Glomerular endothelial cell (primary cell): ENCODE measurements around the gene RIMKLA. TPM values are rescaled to one million over a fixed set of nuclear protein-coding genes. Genes with fewer than 3 reads are reported as not detected.

Experiments used
- DNase-seq: peaks from one replicate; pipeline ENCODE4 v3.0.0-alpha.2; 2011; ENCODE audit warnings: low read depth, low spot score; ENCODE audit errors: extremely low read depth
- total RNA-seq: library from RNA; depleted of rRNA; stranded (reverse); fragments of >200 nt; gene quantifications from 2 replicates; pipeline ENCODE4 v1.2.3, GENCODE V29; 2015

The RIMKLA gene
- total RNA-seq, 1 donor from 2014 or later: not detected

DNA sequence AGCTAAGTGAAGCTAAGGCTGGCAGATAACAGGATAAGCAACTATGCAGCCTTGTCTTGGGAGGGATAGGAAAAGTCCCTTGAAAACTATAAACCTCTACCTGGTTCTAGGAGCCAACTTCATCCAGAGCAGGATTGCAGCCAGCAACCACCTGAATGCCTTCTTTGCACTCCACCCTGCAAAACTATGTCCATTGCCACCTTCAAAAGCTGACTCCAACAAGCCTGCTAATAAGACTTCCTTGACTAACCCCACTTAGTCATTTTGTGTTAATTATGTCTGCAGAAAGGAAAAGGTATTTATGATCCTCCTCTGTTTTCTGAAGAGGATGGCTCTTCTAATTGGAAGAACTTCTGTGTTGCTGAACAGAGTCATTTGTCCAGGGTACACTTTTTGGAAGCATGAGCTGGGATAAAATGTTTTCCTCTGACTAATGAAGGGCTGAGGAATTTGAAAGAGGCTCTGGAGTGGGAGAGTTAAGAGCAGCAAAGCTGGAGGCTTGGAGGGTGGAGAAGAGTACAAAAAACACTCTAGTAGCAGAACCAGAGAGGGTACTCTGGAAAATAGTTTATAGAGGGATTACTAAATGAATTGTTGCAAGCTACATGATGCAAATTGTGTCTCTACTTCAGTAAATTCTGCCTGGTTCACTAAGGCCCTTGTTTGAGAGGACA, 9.6 kb upstream of the RIMKLA start:
- DNase-seq: no peak

DNA sequence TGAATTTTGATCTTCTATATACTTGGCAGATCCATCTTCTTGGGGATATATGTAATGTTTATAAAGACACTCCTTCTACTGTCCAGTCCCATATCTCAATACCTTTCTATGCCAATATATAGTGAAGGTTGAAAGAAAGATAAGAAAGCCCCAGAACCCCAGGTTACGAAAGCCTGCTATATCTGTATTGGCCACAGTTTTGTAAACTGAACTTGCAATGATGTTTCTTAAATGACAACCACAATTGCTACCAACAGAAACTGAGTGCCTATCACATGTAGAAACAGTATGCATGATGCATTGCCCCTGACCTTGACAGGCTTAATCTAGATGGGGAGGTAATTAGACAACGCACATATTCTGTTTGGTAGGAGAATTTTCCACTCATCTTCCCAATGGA, 7.8 kb upstream of the RIMKLA start:
- no peak for DNase-seq

DNA sequence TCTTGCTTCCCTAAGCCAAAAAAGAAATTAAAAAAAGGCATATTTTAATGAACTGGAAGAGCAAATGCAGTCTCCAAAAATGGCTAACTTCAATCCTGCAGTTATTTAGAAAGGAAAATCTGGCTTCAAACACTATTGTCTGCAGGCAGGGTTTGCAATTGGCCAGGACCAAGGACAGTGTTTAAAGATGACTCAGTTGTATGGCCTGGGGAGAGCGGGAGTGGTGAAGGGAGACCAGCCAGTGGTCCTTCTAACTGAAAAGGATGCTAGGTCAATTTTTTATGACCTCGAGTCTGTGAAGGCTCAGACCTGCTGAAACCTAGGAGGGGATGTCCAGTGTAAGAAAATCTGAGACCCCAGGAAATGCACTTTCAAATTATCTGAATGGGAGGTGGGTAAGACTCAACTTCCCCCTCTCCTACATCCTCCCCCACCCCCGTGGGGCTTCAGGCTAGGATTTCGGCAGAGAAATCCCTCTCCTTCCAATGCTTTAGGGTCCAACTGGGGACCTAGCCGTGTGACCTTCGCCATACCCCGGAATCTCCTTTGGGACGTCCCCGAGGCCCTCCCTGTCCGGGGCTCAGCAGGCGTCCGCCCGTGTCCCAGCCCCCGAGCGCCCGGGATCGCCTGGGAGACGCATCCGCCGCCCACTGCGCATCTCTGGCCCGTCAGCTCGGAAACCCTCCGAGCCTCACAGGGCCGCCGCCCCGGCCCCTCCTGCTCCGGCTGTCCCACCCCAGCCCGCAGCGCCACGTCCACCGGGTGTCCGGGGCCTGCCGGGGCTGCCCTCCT, 602 bp upstream of the RIMKLA start:
- no peak for DNase-seq

DNA sequence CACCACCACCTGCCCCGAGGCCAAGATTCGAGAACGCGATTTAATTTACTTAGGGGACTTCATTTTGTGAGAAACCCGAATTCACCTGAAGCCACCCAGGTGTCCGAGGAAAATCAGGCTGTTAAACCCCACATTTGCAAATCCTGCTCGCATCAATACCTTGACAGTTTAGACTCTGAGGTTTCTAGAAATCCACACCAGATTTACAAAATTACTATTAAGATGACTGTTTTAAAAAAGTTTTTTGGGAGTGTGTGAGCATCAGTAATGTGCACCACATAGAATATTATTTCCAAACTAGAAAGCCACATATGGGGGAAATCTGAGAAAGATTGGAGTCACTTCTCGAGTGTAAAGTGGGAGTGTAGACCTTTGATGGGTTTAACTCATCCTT, 685 bp downstream of the RIMKLA start:
- DNase-seq: no peak

DNA sequence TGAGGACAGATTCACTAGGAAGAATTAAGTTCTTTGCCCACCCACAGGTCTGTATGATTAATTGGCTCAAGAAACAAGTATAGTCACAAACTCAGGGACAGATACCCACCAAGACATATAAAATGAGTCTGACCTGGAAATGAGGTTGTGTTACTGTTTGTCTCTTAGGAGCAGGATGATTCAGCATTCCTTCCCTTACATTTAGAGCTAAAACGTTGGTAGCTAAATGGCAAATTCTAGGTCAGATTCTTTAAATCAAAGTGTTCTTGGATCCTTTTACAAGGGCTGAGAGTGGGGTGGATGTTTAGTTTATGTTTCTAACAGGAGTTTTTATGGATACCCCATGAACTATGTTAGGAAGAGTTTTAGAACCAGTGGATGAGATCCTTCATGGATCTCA, 4.7 kb downstream of the RIMKLA start:
- no peak for DNase-seq

DNA sequence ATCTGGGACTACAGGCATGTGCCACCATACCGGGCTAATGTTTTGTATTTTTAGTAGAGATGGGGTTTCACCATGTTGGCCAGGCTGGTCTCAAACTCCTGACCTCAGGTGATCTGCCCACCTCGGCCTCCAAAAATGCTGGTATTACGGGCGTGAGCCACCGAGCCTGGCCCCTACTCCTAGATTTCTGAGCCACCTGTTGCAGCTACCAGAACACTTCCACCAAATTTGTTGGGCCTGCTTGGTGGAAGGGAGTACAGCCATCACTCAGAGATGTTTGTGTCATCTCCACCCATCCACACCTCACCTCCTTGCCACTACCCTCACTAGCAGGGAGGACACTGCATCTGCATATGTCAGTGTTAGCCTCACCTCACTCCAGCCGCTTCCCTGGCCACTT, 5.5 kb downstream of the RIMKLA start:
- DNase-seq: no peak

DNA sequence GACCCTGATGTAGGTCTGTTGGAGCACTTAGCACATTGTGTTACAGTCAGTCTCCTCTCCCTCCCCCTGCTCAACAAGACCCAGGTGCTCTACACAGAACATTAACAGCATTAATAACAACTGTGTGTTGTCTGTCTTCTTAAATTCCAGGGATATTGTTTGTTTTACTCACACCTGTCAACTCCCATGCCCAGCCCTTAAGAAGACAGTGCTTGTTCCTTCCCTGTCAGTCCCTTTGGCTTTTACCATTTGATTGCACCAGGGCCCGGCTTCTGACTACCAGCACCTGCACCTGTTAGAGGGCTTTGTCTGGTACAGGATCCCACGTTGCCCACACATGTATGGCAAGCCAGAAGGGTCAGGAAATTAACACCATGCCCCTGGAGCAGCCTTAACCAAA, 11.7 kb downstream of the RIMKLA start:
- no peak for DNase-seq

DNA sequence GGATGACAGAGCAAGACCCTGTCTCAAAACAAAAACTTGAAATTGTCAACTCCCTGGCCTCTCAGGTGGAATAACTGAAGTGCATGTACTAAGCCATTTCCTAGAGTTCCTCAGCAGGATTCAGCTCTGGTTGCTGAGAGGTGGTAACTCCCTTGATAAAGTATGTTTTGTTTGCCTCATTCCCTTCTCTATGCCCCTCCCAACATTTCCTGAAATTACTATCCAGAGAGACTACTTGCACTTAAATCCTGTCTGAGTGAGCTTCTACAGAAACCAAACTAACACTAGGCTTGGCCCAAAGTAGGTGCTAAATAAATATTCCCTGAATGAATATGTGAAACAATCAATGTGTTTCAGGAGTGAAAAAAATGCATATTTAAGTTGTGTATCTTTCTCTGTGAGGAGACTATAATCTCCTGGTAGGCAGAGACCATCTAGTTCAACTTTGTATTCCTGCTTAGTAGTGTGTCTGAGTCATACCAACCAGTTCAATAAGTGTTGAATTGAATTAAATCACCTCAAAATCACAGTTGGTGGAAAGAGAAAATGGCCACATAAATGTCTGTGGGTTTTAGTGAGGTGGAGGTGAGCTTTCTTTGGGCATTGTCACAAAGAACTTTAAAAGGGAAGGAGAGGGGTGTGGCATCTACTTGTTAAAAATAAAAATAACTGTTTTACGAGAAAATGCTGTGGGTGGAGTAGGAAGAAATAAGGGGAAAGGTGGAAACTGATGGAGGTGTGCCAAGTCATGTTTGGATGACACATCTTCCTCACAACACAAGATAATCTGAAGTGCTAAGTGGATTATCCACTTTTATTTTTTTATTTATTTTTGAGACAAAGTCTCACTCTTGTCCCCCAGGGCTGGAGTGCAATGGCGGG, 12.6 kb downstream of the RIMKLA start:
- DNase-seq: no peak

DNA sequence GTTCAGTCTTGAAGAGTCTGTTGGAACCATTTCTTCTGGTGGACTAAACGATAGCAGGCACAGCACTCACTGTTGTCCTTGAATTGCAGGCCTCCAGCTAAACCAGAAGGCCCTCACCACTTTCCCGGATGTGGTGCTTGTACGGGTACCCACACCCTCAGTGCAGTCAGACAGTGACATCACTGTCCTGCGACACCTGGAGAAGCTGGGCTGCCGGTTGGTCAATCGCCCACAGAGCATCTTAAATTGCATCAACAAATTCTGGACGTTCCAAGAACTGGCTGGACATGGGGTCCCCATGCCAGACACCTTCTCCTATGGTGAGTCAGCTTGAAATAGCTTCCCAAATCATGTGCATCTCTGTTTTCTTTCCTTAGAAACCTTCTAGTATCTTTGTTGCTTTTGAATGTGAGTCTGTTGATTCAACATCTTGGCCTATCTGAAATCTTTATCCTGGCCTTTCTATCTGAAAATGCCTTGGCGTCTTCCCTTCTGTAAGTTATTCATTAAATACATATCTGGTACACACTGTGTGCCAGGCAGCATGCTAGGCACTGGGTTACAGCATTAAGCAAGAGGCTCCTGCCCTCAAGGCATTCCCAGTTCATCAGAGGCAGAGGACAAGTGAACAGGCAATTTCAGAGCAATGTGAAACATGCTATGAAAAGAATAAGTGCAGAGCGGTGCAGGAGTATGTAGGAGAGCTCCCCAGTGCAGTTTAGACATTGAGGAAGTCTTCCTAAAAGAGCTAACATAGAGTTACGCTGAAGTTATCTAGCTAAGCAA, 18.9 kb downstream of the RIMKLA start:
- DNase-seq: no peak

DNA sequence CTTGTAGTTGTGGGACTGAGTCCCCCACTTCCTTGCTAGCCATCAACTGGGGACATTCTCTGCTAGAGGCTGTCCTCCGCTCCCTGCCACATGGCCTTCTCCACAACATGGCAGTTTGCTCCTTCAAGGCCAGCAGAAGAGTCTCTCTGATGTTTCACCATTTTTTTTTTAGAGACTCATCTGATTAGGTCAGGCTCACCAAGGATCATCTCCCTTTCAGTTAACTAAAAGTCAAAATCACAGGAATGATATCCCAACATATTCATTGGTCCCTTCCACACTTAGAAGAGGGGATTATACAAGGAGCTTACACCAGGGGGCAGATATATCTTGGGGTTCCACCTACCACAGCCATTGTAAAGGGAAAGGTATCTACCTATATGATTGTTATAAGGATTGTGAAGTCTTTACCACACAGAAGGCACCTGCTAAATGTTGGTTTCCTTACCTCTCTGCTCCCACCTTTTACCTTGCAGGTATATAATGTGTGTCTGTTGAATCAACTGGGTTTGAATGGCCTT, 23.3 kb downstream of the RIMKLA start:
- DNase-seq: no peak

DNA sequence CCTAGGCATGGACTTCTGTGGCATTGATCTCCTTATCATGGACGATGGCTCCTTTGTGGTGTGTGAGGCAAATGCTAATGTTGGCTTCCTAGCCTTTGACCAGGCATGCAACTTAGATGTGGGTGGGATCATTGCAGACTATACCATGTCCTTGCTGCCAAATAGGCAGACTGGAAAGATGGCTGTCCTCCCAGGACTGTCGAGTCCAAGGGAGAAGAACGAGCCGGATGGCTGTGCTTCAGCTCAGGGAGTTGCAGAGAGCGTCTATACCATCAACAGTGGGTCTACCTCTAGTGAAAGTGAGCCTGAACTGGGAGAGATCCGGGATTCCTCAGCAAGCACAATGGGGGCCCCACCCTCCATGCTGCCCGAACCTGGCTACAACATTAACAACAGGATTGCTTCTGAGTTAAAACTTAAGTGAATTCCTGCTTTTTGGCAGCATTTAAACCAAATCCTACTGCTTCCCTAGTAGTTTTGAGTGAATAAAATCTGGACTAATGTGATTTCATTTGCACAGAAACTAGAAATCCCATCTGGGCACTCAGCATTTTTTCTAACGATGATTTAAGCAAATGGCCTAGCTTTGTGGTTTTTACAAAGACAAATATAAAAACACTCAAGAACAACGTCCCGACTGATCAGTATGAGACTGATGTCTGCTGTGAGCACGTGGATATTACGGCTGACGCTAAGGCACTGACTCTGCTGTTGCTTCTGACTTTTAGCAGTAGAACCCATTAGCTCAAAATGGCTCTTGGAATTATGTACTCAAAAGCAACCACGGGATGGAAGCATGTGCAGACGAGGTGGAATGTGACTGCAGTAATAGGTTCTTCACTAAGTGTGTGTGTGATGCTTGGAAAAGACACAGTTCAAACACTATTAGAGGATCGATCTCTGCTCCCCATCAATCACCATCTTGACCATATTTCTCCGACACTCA, 34.2 kb downstream of the RIMKLA start:
- DNase-seq: no peak

DNA sequence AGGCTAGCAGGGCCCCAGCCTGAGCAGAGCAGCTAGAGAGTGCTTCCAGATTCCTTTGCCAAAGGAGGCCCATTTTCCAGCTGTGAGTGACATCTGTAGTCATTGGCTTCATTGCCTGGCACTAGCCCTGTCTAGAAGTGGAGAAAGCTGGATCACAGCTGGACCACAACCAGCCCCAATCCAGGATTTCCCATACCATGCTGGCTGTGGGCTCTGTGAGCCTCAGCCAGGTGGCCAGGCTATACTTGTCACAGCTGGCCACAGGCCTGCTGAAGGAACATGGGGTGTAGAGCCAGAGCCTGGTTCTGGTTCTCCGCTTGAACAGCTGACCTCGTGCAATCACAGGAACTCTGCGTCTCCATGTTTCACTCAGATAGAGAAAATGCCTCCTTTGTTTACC, 36.6 kb downstream of the RIMKLA start:
- DNase-seq: no peak

DNA sequence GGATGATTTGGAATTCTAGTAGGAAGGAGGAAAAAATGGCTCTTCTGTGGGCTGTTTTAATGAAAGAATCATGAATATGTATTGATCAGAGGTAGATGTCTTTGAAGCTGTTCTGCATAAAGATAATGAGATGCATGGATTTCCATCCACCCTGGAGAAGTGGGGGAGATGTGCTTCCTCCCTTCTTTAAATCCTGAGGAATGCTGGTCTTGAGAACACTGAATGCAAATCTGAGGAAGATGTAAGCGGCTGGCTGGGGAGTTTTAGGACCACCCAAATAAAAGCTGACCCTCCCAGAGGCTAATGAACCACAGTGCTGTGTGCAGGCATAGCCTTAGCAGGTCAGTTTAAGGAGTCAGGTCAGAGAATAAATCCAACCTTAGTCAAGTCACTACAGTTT, 37.9 kb downstream of the RIMKLA start:
- DNase-seq: no peak

DNA sequence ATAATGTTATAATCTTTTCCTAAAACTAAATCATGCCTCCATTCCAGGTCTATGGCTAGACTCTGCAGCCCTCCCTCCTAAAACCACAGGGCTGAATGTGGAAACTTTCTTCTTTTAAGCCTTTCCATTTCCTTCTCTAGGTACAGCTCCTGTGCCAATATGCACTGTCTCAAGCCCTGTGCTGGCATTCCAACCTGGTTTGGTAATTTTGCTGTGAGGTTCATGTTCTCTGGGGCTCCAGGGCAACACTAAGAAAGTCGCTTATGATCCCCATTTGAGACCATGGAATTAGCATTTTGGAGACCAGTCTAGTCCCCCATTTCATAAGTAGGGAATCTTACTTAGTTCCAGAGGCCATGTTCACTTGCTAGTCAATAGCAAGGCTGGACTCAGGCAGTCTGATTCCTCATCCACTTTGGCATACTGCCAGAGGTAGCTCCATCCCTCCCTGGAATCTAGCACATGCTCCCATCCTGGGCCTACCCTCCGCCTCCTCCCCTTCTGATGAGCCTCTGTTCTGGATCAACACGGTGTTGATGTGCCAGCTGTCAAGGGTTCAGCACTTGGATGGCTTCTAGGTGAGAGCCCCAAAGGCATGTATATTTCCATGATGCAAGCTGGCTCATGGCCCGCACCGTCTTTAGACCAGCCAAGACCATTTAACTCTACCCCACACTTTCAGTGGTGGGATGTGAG, 38.7 kb downstream of the RIMKLA start:
- no peak for DNase-seq

DNA sequence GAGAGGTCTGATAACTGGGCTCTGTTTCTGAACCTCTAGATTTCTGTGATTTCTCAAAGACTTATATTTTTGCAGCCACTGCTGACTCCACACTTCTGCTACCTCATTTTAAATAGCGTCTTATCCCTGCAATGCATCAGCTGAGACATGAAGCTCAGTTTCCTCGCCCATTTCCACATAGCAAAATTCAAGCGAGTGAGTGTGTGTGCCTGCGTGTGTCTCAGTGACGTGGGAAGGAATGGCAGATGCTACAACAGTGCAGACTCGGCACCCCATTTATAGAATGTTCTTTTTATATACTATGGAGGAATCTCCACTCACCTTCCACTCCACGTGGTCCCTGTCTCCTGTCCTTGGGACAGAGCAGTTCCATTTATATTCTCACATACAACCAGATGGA, 39.5 kb downstream of the RIMKLA start:
- no peak for DNase-seq

DNA sequence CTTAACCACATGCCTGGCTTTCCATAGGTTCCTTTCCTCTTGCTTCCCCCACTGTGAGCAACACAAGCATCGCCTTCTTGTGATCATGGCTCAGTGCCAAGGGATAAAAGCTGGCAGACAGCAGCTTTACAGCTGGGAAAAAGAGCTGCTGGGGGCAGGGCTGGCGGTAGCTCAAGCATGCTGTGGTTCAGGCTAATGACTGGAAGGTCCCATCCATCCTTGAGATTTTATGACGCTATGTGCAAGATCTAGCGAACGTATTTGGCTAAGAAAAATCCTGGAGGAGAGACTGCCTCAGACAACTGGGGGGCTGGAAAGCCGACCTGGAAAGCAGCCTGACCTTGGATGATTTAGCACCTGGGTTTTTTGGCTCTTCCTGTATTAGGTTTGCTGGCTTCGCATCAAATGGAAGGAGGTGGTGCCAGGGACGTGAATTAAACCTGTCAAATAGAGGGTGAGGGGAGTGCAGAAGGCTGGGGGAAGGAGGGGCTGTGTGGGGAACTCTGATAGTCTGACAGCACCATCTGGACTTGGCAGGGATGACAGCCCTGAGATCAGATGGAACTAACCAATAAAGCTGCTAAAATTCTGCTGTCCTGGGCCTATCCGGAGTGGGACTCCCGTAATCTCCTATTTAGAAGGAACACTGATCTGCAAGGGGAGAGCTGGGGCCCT, 40.5 kb downstream of the RIMKLA start:
- DNase-seq: no peak

DNA sequence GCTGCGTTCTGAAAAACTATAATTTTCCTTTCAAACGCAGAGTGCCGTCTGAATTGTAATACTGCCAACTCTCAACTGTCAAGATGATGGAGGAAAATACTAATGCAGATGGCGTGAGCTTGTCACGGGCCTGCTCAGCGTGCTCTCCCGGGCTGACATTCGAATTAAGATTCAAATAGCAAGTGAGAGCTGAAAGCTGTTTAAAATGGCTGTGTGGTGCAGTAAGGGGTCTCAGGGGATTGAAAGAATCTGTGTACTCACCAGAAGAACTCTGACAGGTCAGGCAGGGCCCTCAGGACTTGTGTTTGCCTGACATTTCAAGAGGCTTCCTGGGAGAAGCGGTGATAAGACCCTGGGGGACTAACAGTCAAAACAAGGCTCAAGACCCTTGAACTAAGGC, 42.1 kb downstream of the RIMKLA start:
- DNase-seq: no peak

DNA sequence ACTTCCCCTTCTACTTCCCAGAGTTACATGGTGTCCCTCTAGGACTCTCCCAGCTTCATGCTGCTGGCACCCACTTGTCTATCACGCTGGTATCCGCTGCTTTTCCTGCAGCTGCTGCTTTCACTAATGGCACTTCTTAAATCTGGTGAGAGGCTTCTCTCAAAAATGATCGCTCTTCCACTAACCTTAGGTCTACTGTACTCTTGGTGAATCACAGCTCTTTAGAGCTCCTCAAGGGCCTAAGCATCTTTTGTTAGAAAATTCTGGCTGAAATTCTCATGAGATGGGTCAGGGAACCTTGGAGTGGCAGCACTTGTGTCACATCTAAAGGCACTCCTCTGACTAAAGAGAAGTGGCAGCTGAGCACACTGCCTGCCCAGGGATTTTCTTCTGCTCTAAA, 43.1 kb downstream of the RIMKLA start:
- no peak for DNase-seq
